HepG2 (cell line): Measurements from ENCODE around the gene SLC15A2.

ENCODE experiments used
- POLR2A ChIP-seq, 2 experiments: IDR thresholded peaks; 2 replicates each; pipeline ENCODE4 v1.6.1; 2011; ENCODE audit warnings: low read depth in 2 of 2, low read length in 2 of 2, mild to moderate bottlenecking in 1 of 2, moderate library complexity in 1 of 2; ENCODE audit not compliant: insufficient read depth in 1 of 2
- ZBTB1 ChIP-seq: sonication (generic); formaldehyde crosslinking; IDR thresholded peaks from 2 replicates; pipeline ENCODE4 v1.4.0; 2020; ENCODE audit warnings: missing genetic modification reagents, borderline replicate concordance
- ZNF883 ChIP-seq: sonication (generic); formaldehyde crosslinking; IDR thresholded peaks from 2 replicates; pipeline ENCODE4 v1.5.1; 2020; ENCODE audit warnings: mild to moderate bottlenecking, missing genetic modification reagents; ENCODE audit errors: not compliant biosample characterization

DNA sequence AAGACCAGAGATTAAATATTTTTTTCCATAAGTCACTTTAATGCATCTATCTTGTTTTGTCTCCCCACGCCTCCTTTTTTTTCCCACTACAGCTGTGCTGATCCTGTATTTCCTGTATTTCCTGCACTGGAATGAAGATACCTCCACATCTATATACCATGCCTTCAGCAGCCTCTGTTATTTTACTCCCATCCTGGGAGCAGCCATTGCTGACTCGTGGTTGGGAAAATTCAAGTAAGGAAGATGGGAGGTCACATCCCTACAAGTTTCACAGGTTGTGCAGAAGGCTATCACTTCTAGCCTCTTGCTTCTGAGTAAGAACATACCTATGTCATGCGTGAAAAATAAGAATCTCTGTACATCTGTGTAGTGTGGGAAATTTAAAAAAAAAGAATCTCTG, 3.1 kb downstream of the SLC15A2 start:
- no peak for TF ChIP-seq POLR2A (IDR thresholded peaks at IDR 0.05; ENCODE audit: insufficient read depth in 1 of 2, low read depth in 2 of 2, low read length in 2 of 2)
- TF ChIP-seq ZNF883 (CRISPR knock-in tag), result no peak
- no peak for TF ChIP-seq ZBTB1 (CRISPR knock-in tag)
